ENCODE measurements around the gene PDE6B.

DNA sequence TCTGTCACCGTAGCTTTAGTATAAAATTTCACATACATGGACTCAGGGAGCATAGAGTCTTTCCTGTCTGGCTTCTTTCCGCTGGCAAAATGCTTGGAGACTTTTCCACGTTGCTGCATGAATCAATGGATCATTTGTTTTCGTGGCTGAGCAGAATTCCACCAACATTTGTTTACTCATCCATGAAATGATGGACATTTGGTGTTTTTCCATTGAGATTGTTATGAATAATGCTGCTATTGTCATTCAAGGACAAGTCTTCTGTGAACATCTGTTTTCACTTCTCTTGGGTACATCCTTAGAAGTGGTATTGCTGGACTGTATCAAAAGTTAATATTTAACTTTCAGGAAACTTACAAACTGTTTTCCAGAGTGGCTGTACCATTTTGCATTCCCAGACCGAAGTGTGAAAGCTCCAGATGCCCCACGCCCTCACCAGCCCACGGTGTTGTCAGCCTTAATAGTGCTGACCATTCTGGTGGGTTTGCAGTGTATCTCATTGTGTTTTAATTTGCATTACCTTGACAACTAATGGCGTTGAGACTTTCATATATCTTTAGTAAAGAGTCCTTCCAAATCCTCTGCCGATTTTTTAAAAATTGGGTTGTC lies 43.5 kb upstream of the PDE6B start:
- no peak for TF ChIP-seq POLR2A (IDR thresholded peaks at IDR 0.05)
- TF ChIP-seq CTCF (IDR thresholded peaks at IDR 0.05), result no peak
- no peak for TF ChIP-seq EP300 (IDR thresholded peaks at IDR 0.05)
- TF ChIP-seq POLR2AphosphoS5 (IDR thresholded peaks at IDR 0.05), result no peak
